Transverse colon (tissue), 4 donors: ENCODE results near the gene CLDN18. TPM values are rescaled to one million over a fixed set of nuclear protein-coding genes. Genes with fewer than 3 reads are reported as not detected.

Experiments used
- DNase-seq: peaks from one replicate; pipeline ENCODE4 v3.0.0-alpha.2; 2019
- H3K27ac ChIP-seq, 4 donors: fragments of 200-600 bp; sonication (generic); 2 replicates each; pipeline ENCODE4 v1.5.1; 2016 to 2018; ENCODE audit warnings: inconsistent platforms in 4 of 4
- H3K27me3 ChIP-seq: fragments of 200-600 bp; sonication (generic); 2 replicates; pipeline ENCODE4 v1.5.1; 2017; ENCODE audit warnings: inconsistent platforms
- H3K36me3 ChIP-seq, 4 donors: fragments of 200-600 bp; sonication (generic); 2 replicates each; pipeline ENCODE4 v1.5.1; 2017 to 2019; ENCODE audit warnings: inconsistent platforms in 4 of 4
- H3K4me1 ChIP-seq, 4 donors: fragments of 200-600 bp; sonication (generic); 2 replicates each; pipeline ENCODE4 v1.5.1; 2017 to 2020; ENCODE audit warnings: inconsistent platforms in 4 of 4
- H3K4me3 ChIP-seq, 4 donors: fragments of 200-600 bp; sonication (generic); 1 replicate in 1 of 4; 2 replicates in 3 of 4; pipeline versions ENCODE4 v1.5.1 to v1.6.1; 2017 to 2019; ENCODE audit warnings: inconsistent platforms in 4 of 4
- H3K9me3 ChIP-seq, 2 donors: fragments of 200-600 bp; sonication (generic); 2 replicates each; pipeline ENCODE4 v1.5.1; 2017 to 2019; ENCODE audit warnings: inconsistent platforms in 2 of 2
- EP300 ChIP-seq: sonication (generic); formaldehyde crosslinking; IDR thresholded peaks from one replicate; pipeline ENCODE4 v1.6.1; 2017; ENCODE audit warnings: antibody characterized with exemption, low read depth
- POLR2A ChIP-seq: fragments of 450-650 bp; IDR thresholded peaks from one replicate; pipeline ENCODE4 v1.6.1; 2016; ENCODE audit warnings: antibody characterized with exemption, mild to moderate bottlenecking, moderate library complexity
- POLR2AphosphoS5 ChIP-seq, 3 donors: sonication (generic); formaldehyde crosslinking; IDR thresholded peaks; one replicate each; pipeline ENCODE4 v1.6.1; 2016; ENCODE audit warnings: antibody characterized with exemption in 3 of 3
- WGBS, 2 donors: methylation state at CpG; one replicate each; pipeline ENCODE4 v1.1.5; 2018; ENCODE audit warnings: low coverage in 1 of 2; 5-methylcytosine and 5-hydroxymethylcytosine counted together
- in situ Hi-C, 4 donors: fragments of 200-750 bp; cut with MboI; loops; one replicate each; pipeline versions ENCODE4 v1.15.0 to v1.15.1; 2017; ENCODE audit warnings: low sequenced_read_pairs in 3 of 4, low pct_ligation_motif_present in 1 of 4, low pct_unique_long_range_greater_than_20kb in 1 of 4
- intact Hi-C: fragments of 100-400 bp; cut with DNase I; formaldehyde crosslinking; loops from one replicate; pipeline ENCODE4 v1.15.1; 2023; ENCODE audit warnings: low total_unique reads
- total RNA-seq, 4 donors: library from RNA; depleted of rRNA; stranded (reverse); fragments of >200 nt; gene quantifications; one replicate each; pipeline ENCODE4 v1.1.0, GENCODE V29; 2016
- TF ChIP-seq, protein P1 (sequence below), 5 experiments: fragments of 200-600 bp in 3 of 5; fragments of 450-650 bp in 2 of 5; sonication (generic) in 3 of 5; IDR thresholded peaks; 1 replicate in 2 of 5; 2 replicates in 3 of 5; pipeline ENCODE4 v1.5.1; 2016 to 2017; ENCODE audit warnings: antibody characterized with exemption in 5 of 5, inconsistent platforms in 3 of 5, mild to moderate bottlenecking in 2 of 5, moderate library complexity in 1 of 5

The CLDN18 gene
- total RNA-seq, 4 donors from 2014 or later: not detected

DNA sequence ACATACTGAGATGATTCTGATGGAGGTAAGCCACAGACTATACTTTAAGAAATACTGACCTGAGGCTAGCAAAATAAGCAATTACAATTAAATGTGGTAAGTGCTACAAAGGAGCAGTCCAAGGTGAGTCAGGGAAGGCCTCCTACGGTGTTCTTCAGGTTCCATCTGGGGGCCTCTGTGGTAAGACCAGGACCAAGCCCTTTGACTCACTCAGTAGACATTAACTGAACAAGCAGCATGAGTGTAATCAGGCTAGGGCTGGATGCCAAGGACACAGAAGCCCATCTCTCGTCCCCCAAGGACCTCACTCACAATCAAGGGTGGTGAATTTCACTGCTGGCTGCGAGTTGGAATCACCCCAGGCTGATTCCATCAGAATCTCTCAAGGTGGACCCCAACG is 68.1 kb downstream of the CLDN18 start:
- Histone ChIP-seq H3K27ac (no peak overlapping the region), H3K36me3 (no peaks in the 10 kb centered on the region), H3K4me3 (no peak overlapping the region), H3K9me3 (no peaks in the 10 kb centered on the region), H3K4me1 (peaks cover 0 to 9% (median 0%) of the 10 kb centered on the region in 4 donors), H3K27me3 (no peaks in the 10 kb centered on the region)
- no peak for DNase-seq
- 84 to 100% methylated on average over 1 to 4 of the region's 4 CpGs for WGBS, 2 donors
- in situ Hi-C loops: no loop called here
- intact Hi-C loops: no loop called here
- no peak for TF ChIP-seq POLR2A
- TF ChIP-seq, protein P1, sequence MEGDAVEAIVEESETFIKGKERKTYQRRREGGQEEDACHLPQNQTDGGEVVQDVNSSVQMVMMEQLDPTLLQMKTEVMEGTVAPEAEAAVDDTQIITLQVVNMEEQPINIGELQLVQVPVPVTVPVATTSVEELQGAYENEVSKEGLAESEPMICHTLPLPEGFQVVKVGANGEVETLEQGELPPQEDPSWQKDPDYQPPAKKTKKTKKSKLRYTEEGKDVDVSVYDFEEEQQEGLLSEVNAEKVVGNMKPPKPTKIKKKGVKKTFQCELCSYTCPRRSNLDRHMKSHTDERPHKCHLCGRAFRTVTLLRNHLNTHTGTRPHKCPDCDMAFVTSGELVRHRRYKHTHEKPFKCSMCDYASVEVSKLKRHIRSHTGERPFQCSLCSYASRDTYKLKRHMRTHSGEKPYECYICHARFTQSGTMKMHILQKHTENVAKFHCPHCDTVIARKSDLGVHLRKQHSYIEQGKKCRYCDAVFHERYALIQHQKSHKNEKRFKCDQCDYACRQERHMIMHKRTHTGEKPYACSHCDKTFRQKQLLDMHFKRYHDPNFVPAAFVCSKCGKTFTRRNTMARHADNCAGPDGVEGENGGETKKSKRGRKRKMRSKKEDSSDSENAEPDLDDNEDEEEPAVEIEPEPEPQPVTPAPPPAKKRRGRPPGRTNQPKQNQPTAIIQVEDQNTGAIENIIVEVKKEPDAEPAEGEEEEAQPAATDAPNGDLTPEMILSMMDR (IDR thresholded peaks at IDR 0.05): no peak
- TF ChIP-seq EP300: no peak
- TF ChIP-seq POLR2AphosphoS5 (IDR thresholded peaks at IDR 0.05): no peak

DNA sequence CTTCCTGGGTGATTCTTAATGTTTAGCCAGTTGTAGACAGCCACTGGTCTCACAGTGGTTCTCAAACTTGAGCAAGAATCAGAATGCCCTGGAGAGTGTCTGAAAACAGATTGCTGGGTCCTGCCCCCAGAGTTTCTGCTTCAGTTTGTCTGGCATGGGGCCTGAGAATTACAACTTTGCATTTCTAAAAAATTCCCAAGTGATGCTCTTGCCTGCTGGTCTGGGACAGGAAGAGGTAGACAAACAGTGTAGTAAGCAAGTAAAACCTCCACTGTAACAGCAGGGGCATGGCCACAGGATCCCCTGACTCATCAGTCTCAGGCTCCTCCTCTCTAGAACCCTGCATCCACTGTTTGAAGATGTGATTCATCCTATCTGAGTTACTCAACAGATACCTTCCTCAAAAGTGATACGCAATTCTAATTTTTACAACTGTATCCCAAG is 69.0 kb downstream of the CLDN18 start:
- Histone ChIP-seq H3K27ac (no peak overlapping the region), H3K27me3 (no peaks in the 10 kb centered on the region), H3K4me1 (peaks cover 0 to 9% (median 0%) of the 10 kb centered on the region in 4 donors), H3K9me3 (no peaks in the 10 kb centered on the region), H3K36me3 (no peaks in the 10 kb centered on the region), H3K4me3 (no peak overlapping the region)
- WGBS, 2 donors: 4% methylated on average over 1 of the region's 1 CpG; no CpG with 5 or more reads in 1 of the 2 donors
- in situ Hi-C loops (no loop called here), intact Hi-C loops (no loop called here)
- no peak for DNase-seq
- TF ChIP-seq POLR2AphosphoS5 (IDR thresholded peaks at IDR 0.05): no peak
- TF ChIP-seq EP300: no peak
- no peak for TF ChIP-seq POLR2A
- TF ChIP-seq, protein P1 (IDR thresholded peaks at IDR 0.05): no peak

DNA sequence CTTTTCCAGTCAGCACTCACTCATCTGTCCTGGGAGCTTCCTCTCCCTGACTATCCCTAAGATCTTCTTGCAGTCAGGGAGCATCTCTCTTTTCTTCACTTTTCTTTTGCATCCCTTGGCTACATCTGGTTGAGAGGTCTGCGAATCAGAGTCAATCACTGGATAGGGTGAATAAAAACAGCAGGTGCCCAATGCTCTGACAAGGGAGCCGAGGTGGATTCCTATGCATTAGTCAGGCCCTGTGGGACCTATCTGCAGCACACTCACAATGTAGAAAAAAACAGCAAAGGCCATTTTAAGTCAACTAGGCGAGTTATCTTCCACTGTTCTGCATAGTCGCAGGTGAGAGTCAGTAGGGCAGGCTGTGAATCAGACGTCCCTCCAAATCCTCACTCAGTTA is 69.9 kb downstream of the CLDN18 start:
- no peak for DNase-seq
- H3K27ac ChIP-seq: no peak overlapping the region
- intact Hi-C loops: no loop called here
- H3K36me3 ChIP-seq: no peaks in the 10 kb centered on the region
- H3K4me3 ChIP-seq: no peak overlapping the region
- no peaks in the 10 kb centered on the region for H3K27me3 ChIP-seq
- no peaks in the 10 kb centered on the region for H3K9me3 ChIP-seq
- no peak for TF ChIP-seq EP300
- TF ChIP-seq POLR2A: no peak
- TF ChIP-seq, protein P1 (IDR thresholded peaks at IDR 0.05): no peak
- no peak for TF ChIP-seq POLR2AphosphoS5 (IDR thresholded peaks at IDR 0.05)
- in situ Hi-C loops: no loop called here
- H3K4me1 ChIP-seq: peaks cover 0 to 9% (median 0%) of the 10 kb centered on the region in 4 donors
- WGBS, 2 donors: 86 to 100% methylated on average over 4 to 5 of the region's 5 CpGs

DNA sequence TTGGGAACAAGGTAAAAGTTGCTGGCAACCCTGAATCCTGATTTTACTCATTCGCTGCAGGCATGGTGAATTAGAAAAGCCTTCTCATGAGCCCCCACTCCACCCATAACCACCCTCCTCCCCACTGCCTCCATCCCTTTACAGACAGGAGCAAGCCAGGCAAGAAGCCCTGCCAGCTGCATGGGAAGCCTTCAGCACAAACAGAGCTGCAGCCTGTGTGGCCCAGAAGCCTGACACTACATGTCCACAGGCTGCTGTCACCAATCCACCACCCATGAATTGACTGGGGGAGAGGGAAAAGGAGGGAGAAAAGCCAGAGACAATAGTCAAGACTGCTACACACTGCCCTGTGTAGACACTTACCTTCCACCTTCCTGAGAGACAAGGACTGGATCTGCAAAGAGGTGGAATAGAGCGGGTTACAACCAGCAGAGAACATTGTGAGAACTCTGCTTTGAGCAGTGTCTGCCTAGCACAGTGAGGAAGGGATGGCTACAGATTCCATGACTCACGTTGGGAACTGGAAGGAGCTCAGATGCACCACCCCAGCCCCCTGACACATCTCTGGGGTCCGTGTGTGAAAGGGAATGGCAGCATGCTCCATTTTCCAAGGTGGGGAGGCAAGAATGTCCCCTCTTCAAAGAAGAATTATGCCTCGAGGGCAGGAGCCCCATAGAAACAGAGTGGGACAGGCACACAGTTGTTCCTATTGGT is 71.6 kb downstream of the CLDN18 start:
- no peak for DNase-seq
- Histone ChIP-seq H3K9me3 (no peaks in the 10 kb centered on the region), H3K27ac (peak overlapping the region in 2 of 4 donors; percentile 42 to 53), H3K4me1 (peaks cover 0 to 9% (median 0%) of the 10 kb centered on the region in 4 donors), H3K36me3 (peaks cover 0 to 3% (median 0%) of the 10 kb centered on the region in 4 donors), H3K4me3 (no peak overlapping the region), H3K27me3 (no peaks in the 10 kb centered on the region)
- no peak for TF ChIP-seq EP300
- TF ChIP-seq POLR2A: no peak
- no peak for TF ChIP-seq POLR2AphosphoS5 (IDR thresholded peaks at IDR 0.05)
- TF ChIP-seq, protein P1 (IDR thresholded peaks at IDR 0.05): no peak
- WGBS, 2 donors: 60 to 100% methylated on average over 1 to 5 of the region's 5 CpGs
- in situ Hi-C loops: no loop called here
- intact Hi-C loops: no loop called here
